SK-N-SH (cell line): ENCODE results near the gene IL31RA.

Experiments
- POLR2AphosphoS5 ChIP-seq: IDR thresholded peaks from 2 replicates; pipeline ENCODE4 v1.6.1; 2012; ENCODE audit warnings: low read depth, low read length
- TAF1 ChIP-seq: IDR thresholded peaks from 2 replicates; pipeline ENCODE4 v1.6.1; 2012; ENCODE audit warnings: low read depth, mild to moderate bottlenecking, low read length, moderate library complexity, borderline replicate concordance

GRCh38 chr5:55923177-55923771, 72.1 kb downstream of the IL31RA start:
- TF ChIP-seq POLR2AphosphoS5: no peak
- TF ChIP-seq TAF1: no peak
